Activated CD8-positive, alpha-beta T cell treated with anti-CD3 and anti-CD28 coated beads, Interleukin-2, amount 10 ng/mL, durations not matched to agents 7 days and 5 days (primary cell): ENCODE data around the gene CD68. TPM values are rescaled to one million over a fixed set of nuclear protein-coding genes. Genes with fewer than 3 reads are reported as not detected.

Experiments
- ATAC-seq: fragments of 150-1000 bp; cut with Tn5 transposase; one replicate; pipeline ENCODE4 v1.10.0; 2021; ENCODE audit warnings: moderate library complexity
- CTCF ChIA-PET: fragments of 350-600 bp; sonication (Branson Sonifier 250); formaldehyde crosslinking; loops from one replicate; lab custom pipeline; 2021; ENCODE audit warnings: antibody characterized with exemption; lab: Charles Lee
- POLR2A ChIA-PET: fragments of 350-600 bp; sonication (Branson Sonifier 250); formaldehyde crosslinking; loops from one replicate; lab custom pipeline; 2021; ENCODE audit warnings: antibody characterized with exemption; lab: Charles Lee
- DNase-seq: peaks from one replicate; pipeline ENCODE4 v3.0.0-alpha.2; 2020
- H3K27ac Mint-ChIP-seq: one replicate; pipeline ENCODE4 v1.8.0; 2021; ENCODE audit warnings: mild to moderate bottlenecking, mixed read lengths
- H3K27me3 Mint-ChIP-seq: one replicate; pipeline ENCODE4 v1.8.0; 2021; ENCODE audit warnings: low read depth, mixed read lengths
- H3K36me3 Mint-ChIP-seq: one replicate; pipeline ENCODE4 v1.8.0; 2021; ENCODE audit warnings: low read depth, mixed read lengths
- H3K4me1 Mint-ChIP-seq: one replicate; pipeline ENCODE4 v1.8.0; 2021; ENCODE audit warnings: low read depth, mixed read lengths
- H3K4me3 Mint-ChIP-seq: one replicate; pipeline ENCODE4 v1.8.0; 2021; ENCODE audit warnings: mild to moderate bottlenecking, mixed read lengths
- H3K9me3 Mint-ChIP-seq: one replicate; pipeline ENCODE4 v1.8.0; 2022; ENCODE audit warnings: mixed read lengths; ENCODE audit not compliant: insufficient read depth
- total RNA-seq, 2 experiments: library from RNA; stranded (reverse); gene quantifications; one replicate each; pipeline ENCODE4 v1.2.3, GENCODE V29; 2021

The CD68 gene
- total RNA-seq, 2 experiments from 2014 or later = 9.4 to 10.7 TPM

- no peaks in the 10 kb centered on the region for H3K9me3 Mint-ChIP-seq
- H3K27ac Mint-ChIP-seq = peak overlapping the region; percentile 91
- CTCF ChIA-PET = interaction anchor here (1.0 to 2.1 kb wide), 4 partner anchors 10 to 33 kb away, joined by 3 to 38 read pairs (median 5); partner anchors contain the start of gene SENP3
- no peaks in the 10 kb centered on the region for H3K27me3 Mint-ChIP-seq
- H3K36me3 Mint-ChIP-seq = peaks cover 56% of the 10 kb centered on the region
- POLR2A ChIA-PET = interaction anchor here (0.6 to 1.9 kb wide), 6 partner anchors 9 to 303 kb away, joined by 3 to 13 read pairs (median 5); partner anchors contain the start of genes MPDU1, SENP3 and TP53
- DNase-seq (no peak), ATAC-seq (no peak)
- H3K4me3 Mint-ChIP-seq = peak overlapping the region; percentile 88
- peaks cover 73% of the 10 kb centered on the region for H3K4me1 Mint-ChIP-seq
Measured at GRCh38 chr17:7551396-7551795, 28.0 kb upstream of the CD68 start.

- H3K27me3 Mint-ChIP-seq = no peaks in the 10 kb centered on the region
- H3K9me3 Mint-ChIP-seq = no peaks in the 10 kb centered on the region
- peak overlapping the region; percentile 91 for H3K27ac Mint-ChIP-seq
- peak overlapping the region; percentile 60 for H3K4me3 Mint-ChIP-seq
- peaks cover 61% of the 10 kb centered on the region for H3K36me3 Mint-ChIP-seq
- peak; percentile 79 for DNase-seq
- ChIA-PET POLR2A (interaction anchor here (0.8 to 1.9 kb wide), 10 partner anchors 8 to 197 kb away, joined by 3 to 13 read pairs (median 4); partner anchors contain the start of genes MPDU1, SENP3 and TP53), CTCF (interaction anchor here (0.5 to 2.1 kb wide), 8 partner anchors 8 to 197 kb away, joined by 3 to 38 read pairs (median 5); partner anchors contain the start of gene SENP3)
- ATAC-seq = peak; percentile 59
- H3K4me1 Mint-ChIP-seq = peaks cover 78% of the 10 kb centered on the region
Measured at GRCh38 chr17:7552621-7553051, 26.8 kb upstream of the CD68 start.

- Mint-ChIP-seq H3K36me3 (peaks cover 58% of the 10 kb centered on the region), H3K27me3 (no peaks in the 10 kb centered on the region), H3K4me1 (peaks cover 79% of the 10 kb centered on the region), H3K27ac (peak overlapping the region; percentile 91), H3K4me3 (peak overlapping the region; percentile 60), H3K9me3 (no peaks in the 10 kb centered on the region)
- DNase-seq (no peak), ATAC-seq (no peak)
- POLR2A ChIA-PET = interaction anchor here (0.9 to 1.9 kb wide), 3 partner anchors 38 to 117 kb away, joined by 3 to 11 read pairs (median 3); no protein-coding TSS in a partner anchor
- CTCF ChIA-PET = interaction anchor here (1.3 to 2.1 kb wide), 3 partner anchors 8 to 67 kb away, joined by 3 to 38 read pairs (median 10); partner anchors contain the start of gene SENP3
Measured at GRCh38 chr17:7553356-7553755, 26.1 kb upstream of the CD68 start.

- H3K36me3 Mint-ChIP-seq = peaks cover 59% of the 10 kb centered on the region
- DNase-seq (no peak), ATAC-seq (no peak)
- no peak overlapping the region for H3K4me3 Mint-ChIP-seq
- H3K4me1 Mint-ChIP-seq = peaks cover 87% of the 10 kb centered on the region
- POLR2A ChIA-PET = no interaction called here
- CTCF ChIA-PET = interaction anchor here (0.8 to 1.7 kb wide), 3 partner anchors 32 to 41 kb away, joined by 3 to 7 read pairs (median 4); no protein-coding TSS in a partner anchor
- H3K27me3 Mint-ChIP-seq = no peaks in the 10 kb centered on the region
- H3K9me3 Mint-ChIP-seq = no peaks in the 10 kb centered on the region
- peak overlapping the region; percentile 39 for H3K27ac Mint-ChIP-seq
Measured at GRCh38 chr17:7555320-7555948, 24.0 kb upstream of the CD68 start.

GRCh38 chr17:7556627-7557026 is 22.8 kb upstream of the CD68 start:
- Mint-ChIP-seq H3K36me3 (peaks cover 60% of the 10 kb centered on the region), H3K4me1 (peaks cover 81% of the 10 kb centered on the region), H3K27ac (peak overlapping the region; percentile 37), H3K4me3 (no peak overlapping the region), H3K9me3 (no peaks in the 10 kb centered on the region), H3K27me3 (no peaks in the 10 kb centered on the region)
- ChIA-PET POLR2A (interaction anchor here (1.0 kb wide), 1 partner anchor 49 kb away, joined by 3 read pairs; no protein-coding TSS in a partner anchor), CTCF (interaction anchor here (1.6 to 6.1 kb wide), 3 partner anchors 34 to 219 kb away, joined by 3 to 264 read pairs (median 6); no protein-coding TSS in a partner anchor)
- DNase-seq = no peak
- no peak for ATAC-seq

DNA sequence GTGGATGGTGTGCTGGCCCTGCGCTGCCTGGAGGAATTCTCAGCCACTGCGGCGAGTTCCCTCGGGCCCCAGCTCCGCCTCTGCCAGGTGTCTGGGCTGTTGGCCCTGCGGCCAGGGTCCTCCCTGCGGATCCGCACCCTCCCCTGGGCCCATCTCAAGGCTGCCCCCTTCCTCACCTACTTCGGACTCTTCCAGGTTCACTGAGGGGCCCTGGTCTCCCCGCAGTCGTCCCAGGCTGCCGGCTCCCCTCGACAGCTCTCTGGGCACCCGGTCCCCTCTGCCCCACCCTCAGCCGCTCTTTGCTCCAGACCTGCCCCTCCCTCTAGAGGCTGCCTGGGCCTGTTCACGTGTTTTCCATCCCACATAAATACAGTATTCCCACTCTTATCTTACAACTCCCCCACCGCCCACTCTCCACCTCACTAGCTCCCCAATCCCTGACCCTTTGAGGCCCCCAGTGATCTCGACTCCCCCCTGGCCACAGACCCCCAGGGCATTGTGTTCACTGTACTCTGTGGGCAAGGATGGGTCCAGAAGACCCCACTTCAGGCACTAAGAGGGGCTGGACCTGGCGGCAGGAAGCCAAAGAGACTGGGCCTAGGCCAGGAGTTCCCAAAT is 22.2 kb upstream of the CD68 start:
- no peak overlapping the region for H3K4me3 Mint-ChIP-seq
- CTCF ChIA-PET = interaction anchor here (1.0 to 6.1 kb wide), 7 partner anchors 9 to 220 kb away, joined by 3 to 264 read pairs (median 3); partner anchors contain the start of genes TMEM102 and TNFSF12
- no peaks in the 10 kb centered on the region for H3K9me3 Mint-ChIP-seq
- no peaks in the 10 kb centered on the region for H3K27me3 Mint-ChIP-seq
- H3K27ac Mint-ChIP-seq = no peak overlapping the region
- H3K36me3 Mint-ChIP-seq = peaks cover 56% of the 10 kb centered on the region
- peaks cover 75% of the 10 kb centered on the region for H3K4me1 Mint-ChIP-seq
- POLR2A ChIA-PET = interaction anchor here (1.0 to 2.0 kb wide), 4 partner anchors 14 to 130 kb away, joined by 3 to 8 read pairs (median 4); partner anchors contain the start of genes POLR2A, TP53 and WRAP53
- no peak for ATAC-seq
- no peak for DNase-seq

DNA sequence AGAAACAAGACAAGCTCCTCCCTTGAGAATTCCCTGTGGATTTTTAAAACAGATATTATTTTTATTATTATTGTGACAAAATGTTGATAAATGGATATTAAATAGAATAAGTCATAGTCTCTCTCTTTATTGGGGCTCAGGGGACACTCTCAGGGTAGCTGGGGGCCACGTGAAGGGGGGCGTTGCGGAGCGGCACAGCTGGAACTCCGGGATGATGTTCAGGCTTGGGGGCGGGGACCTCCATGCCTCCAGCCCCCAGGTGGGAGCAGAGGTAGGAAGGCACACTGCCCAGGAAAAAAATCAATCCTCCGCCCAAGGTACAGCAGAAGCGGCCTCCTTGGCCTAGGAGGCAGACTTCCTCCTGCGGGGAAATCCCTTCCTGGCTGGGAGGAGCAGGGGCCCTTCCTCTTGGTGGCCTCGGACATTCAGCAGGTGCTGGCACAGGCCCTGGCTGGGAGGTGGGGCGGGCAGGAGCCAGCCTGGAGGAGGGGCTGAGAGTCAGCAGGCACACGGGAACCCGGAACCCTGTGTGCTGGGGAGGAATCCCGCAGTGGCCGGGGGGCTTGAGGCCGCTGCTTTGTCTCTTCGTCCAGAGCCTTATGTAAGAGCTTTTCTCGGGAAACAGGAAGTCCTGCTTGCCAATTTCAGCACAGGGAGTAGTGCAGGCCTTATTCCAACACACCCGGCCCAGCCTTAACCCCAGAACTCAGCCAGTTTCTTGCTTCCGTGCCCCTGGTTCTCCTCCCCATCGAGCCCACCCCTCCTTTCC is 21.5 kb upstream of the CD68 start:
- Mint-ChIP-seq H3K27ac (peak overlapping the region; percentile 87), H3K4me3 (peak overlapping the region; percentile 77), H3K36me3 (peaks cover 59% of the 10 kb centered on the region), H3K9me3 (no peaks in the 10 kb centered on the region), H3K4me1 (peaks cover 74% of the 10 kb centered on the region), H3K27me3 (no peaks in the 10 kb centered on the region)
- CTCF ChIA-PET = interaction anchor here (1.0 to 6.1 kb wide), 8 partner anchors 10 to 221 kb away, joined by 3 to 264 read pairs (median 4); partner anchors contain the start of genes CHRNB1, TMEM102 and TNFSF12
- DNase-seq (peak; percentile 39), ATAC-seq (no peak)
- POLR2A ChIA-PET = interaction anchor here (1.3 to 2.0 kb wide), 5 partner anchors 9 to 130 kb away, joined by 4 to 9 read pairs (median 5); partner anchors contain the start of genes POLR2A, TNFSF12, TP53 and WRAP53

DNA sequence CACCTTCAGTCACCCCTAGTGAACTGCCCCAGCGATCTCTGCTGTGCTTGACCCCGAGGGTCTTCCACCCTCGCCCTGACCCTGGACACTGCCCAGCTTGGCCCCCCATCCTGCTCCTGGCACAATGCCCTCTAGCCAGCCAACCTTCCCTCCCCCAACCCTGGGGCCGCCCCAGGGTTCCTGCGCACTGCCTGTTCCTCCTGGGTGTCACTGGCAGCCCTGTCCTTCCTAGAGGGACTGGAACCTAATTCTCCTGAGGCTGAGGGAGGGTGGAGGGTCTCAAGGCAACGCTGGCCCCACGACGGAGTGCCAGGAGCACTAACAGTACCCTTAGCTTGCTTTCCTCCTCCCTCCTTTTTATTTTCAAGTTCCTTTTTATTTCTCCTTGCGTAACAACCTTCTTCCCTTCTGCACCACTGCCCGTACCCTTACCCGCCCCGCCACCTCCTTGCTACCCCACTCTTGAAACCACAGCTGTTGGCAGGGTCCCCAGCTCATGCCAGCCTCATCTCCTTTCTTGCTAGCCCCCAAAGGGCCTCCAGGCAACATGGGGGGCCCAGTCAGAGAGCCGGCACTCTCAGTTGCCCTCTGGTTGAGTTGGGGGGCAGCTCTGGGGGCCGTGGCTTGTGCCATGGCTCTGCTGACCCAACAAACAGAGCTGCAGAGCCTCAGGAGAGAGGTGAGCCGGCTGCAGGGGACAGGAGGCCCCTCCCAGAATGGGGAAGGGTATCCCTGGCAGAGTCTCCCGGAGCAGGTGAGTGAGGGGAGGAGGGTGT is 20.7 kb upstream of the CD68 start, which contains the start of gene TNFSF13:
Gene TNFSF13 (plus strand): TSS at position 207 of the 776 bp plus-strand sequence. CDS start 290 bp downstream, at position 497.
- POLR2A ChIA-PET = interaction anchor here (1.3 to 3.1 kb wide), 6 partner anchors 10 to 129 kb away, joined by 4 to 32 read pairs (median 6); partner anchors contain the start of genes POLR2A, TNFSF12, TP53 and WRAP53
- CTCF ChIA-PET = interaction anchor here (1.0 to 6.1 kb wide), 7 partner anchors 25 to 204 kb away, joined by 3 to 264 read pairs (median 37); partner anchors contain the start of genes CHRNB1, TMEM102 and TMEM95
- ATAC-seq (no peak), DNase-seq (no peak)
- no peaks in the 10 kb centered on the region for H3K9me3 Mint-ChIP-seq
- H3K4me3 Mint-ChIP-seq = peak within 1 kb of the TSS; percentile 77
- peak within 1 kb of the TSS; percentile 87 for H3K27ac Mint-ChIP-seq
- peaks cover 69% of the 10 kb centered on the region for H3K4me1 Mint-ChIP-seq
- no peaks in the 10 kb centered on the region for H3K27me3 Mint-ChIP-seq
- H3K36me3 Mint-ChIP-seq = peaks cover 54% of the 10 kb centered on the region

GRCh38 chr17:7559320-7560171 is 19.9 kb upstream of the CD68 start:
- no peak for DNase-seq
- CTCF ChIA-PET = interaction anchor here (0.8 to 6.1 kb wide), 43 partner anchors 7 to 278 kb away, joined by 3 to 264 read pairs (median 7); partner anchors contain the start of genes CD68, CHRNB1, FXR2 and KCTD11
- Mint-ChIP-seq H3K4me3 (peak overlapping the region; percentile 77), H3K27ac (peak overlapping the region; percentile 87), H3K9me3 (no peaks in the 10 kb centered on the region), H3K27me3 (no peaks in the 10 kb centered on the region), H3K4me1 (peaks cover 73% of the 10 kb centered on the region), H3K36me3 (peaks cover 58% of the 10 kb centered on the region)
- no peak for ATAC-seq
- POLR2A ChIA-PET = interaction anchor here (0.7 to 3.2 kb wide), 9 partner anchors 7 to 223 kb away, joined by 3 to 32 read pairs (median 9); partner anchors contain the start of genes ACAP1, MPDU1, POLR2A and TNFSF12
